Calu3 (cell line): ENCODE results near the gene ODAD4. TPM values are rescaled to one million over a fixed set of nuclear protein-coding genes. Genes with fewer than 3 reads are reported as not detected.

ENCODE experiments used
- BruUV-seq: library from RNA; stranded (reverse); fragments of 400-500 nt; replicated peaks from 2 replicates; lab custom pipeline; 2021; lab: Mats Ljungman, UMichigan
- CTCF ChIA-PET: fragments of 300-600 bp; sonication (Branson Sonifier 250); formaldehyde crosslinking; loops from one replicate; lab custom pipeline; 2022; ENCODE audit warnings: antibody characterized with exemption; lab: Charles Lee
- DNase-seq: peaks from one replicate; pipeline ENCODE4 v3.0.0; 2022
- H3K27ac Mint-ChIP-seq: one replicate; pipeline ENCODE4 v1.8.0; 2022; ENCODE audit warnings: mixed read lengths; ENCODE audit not compliant: unreplicated experiment
- H3K27me3 Mint-ChIP-seq: one replicate; pipeline ENCODE4 v1.8.0; 2022; ENCODE audit warnings: mixed read lengths; ENCODE audit not compliant: unreplicated experiment
- H3K36me3 Mint-ChIP-seq: one replicate; pipeline ENCODE4 v1.8.0; 2022; ENCODE audit warnings: mild to moderate bottlenecking, moderate library complexity, mixed read lengths; ENCODE audit not compliant: insufficient read depth, unreplicated experiment
- H3K4me1 Mint-ChIP-seq: one replicate; pipeline ENCODE4 v1.8.0; 2022; ENCODE audit warnings: mild to moderate bottlenecking, low read depth, mixed read lengths; ENCODE audit not compliant: unreplicated experiment
- H3K4me3 Mint-ChIP-seq: one replicate; pipeline ENCODE4 v1.8.0; 2022; ENCODE audit warnings: mild to moderate bottlenecking, low read depth, moderate library complexity, mixed read lengths; ENCODE audit not compliant: unreplicated experiment
- H3K9me3 Mint-ChIP-seq: one replicate; pipeline ENCODE4 v1.8.0; 2022; ENCODE audit warnings: low read depth, mixed read lengths; ENCODE audit not compliant: unreplicated experiment
- intact Hi-C: fragments of 100-400 bp; cut with micrococcal nuclease; formaldehyde crosslinking; loops from one replicate; pipeline ENCODE4 v1.10.0; 2022; ENCODE audit not compliant: unreplicated experiment
- total RNA-seq: library from RNA; stranded (reverse); gene quantifications from 2 replicates; pipeline ENCODE4 v1.2.3, GENCODE V29; 2022
- TF ChIP-seq, protein P1 (sequence below): fragments of 200-600 bp; IDR thresholded peaks from one replicate; pipeline ENCODE4 v1.8.0; 2022; ENCODE audit warnings: antibody characterized with exemption; ENCODE audit not compliant: unreplicated experiment

ODAD4 gene
- total RNA-seq, 1 experiment from 2014 or later: 2.7 TPM

GRCh38 chr17:41917679-41918313 lies 12.6 kb upstream of the ODAD4 start:
- CTCF ChIA-PET: interaction anchor here (0.6 to 2.5 kb wide), 7 partner anchors 9 to 131 kb away, joined by 3 to 15 read pairs (median 4); partner anchors contain the start of genes JUP, NKIRAS2 and ODAD4
- intact Hi-C loops: no loop called here
- H3K9me3 Mint-ChIP-seq: no peaks in the 10 kb centered on the region
- no TSS peak for BruUV-seq
- no peaks in the 10 kb centered on the region for H3K27me3 Mint-ChIP-seq
- peak overlapping the region; percentile 96 for H3K4me3 Mint-ChIP-seq
- H3K27ac Mint-ChIP-seq: peak overlapping the region; percentile 81
- H3K36me3 Mint-ChIP-seq: peaks cover 69% of the 10 kb centered on the region
- DNase-seq: peak; percentile 62
- TF ChIP-seq, protein P1, sequence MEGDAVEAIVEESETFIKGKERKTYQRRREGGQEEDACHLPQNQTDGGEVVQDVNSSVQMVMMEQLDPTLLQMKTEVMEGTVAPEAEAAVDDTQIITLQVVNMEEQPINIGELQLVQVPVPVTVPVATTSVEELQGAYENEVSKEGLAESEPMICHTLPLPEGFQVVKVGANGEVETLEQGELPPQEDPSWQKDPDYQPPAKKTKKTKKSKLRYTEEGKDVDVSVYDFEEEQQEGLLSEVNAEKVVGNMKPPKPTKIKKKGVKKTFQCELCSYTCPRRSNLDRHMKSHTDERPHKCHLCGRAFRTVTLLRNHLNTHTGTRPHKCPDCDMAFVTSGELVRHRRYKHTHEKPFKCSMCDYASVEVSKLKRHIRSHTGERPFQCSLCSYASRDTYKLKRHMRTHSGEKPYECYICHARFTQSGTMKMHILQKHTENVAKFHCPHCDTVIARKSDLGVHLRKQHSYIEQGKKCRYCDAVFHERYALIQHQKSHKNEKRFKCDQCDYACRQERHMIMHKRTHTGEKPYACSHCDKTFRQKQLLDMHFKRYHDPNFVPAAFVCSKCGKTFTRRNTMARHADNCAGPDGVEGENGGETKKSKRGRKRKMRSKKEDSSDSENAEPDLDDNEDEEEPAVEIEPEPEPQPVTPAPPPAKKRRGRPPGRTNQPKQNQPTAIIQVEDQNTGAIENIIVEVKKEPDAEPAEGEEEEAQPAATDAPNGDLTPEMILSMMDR: no peak
- H3K4me1 Mint-ChIP-seq: peaks cover 53% of the 10 kb centered on the region

DNA sequence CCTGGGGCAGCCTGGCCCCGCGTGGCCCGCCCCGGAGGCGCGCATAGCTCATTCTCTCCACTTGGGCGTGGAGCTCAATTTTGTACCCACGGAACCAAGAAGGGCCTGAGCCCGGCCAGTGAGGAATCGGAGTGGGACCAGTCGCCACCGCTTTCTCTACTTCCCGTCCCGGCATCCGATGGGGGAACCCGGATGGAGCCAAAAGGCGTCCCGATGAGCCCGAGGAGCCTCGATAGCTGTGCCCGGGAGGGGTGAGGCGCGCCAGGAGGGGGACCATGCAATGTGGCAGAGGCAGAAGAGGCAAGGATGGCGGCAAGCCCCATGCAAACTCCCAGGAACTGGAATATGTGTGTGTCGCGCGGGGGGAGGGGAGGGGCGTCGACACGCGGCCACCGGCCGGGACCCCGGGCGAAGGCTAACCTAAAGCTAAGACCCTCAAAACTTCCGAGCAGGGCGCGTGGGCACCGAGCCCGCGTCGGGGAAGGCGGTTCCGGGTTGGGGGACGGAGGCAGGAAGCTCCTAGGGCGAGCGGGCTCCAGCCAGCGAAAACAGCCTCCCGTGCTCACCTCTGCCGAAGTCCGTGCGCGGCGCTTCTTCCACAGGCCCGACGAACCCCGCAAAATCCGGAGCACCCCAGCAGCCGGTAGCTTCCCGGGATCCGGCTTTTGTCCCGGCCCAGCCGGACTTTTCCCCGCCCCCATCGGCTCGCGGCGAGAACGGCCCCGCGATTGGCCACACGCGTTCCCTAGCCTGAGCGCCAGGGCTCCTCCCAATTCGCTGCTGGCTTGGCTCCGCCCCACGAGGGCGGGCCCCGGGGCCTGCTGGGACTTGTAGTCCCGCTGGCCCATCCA lies 11.9 kb upstream of the ODAD4 start, which contains the start of gene ACLY:
TSS of gene ACLY (minus strand) at position 638 of the 851 bp plus-strand sequence. CDS start 5,078 bp downstream, outside the sequence.
- CTCF ChIA-PET: interaction anchor here (0.6 to 2.5 kb wide), 9 partner anchors 10 to 132 kb away, joined by 3 to 15 read pairs (median 4); partner anchors contain the start of genes CNP, FKBP10, JUP and NKIRAS2
- DNase-seq: peak; percentile 100
- TF ChIP-seq, protein P1: no peak
- Mint-ChIP-seq H3K4me1 (peaks cover 45% of the 10 kb centered on the region), H3K36me3 (peaks cover 62% of the 10 kb centered on the region), H3K27me3 (no peaks in the 10 kb centered on the region), H3K9me3 (no peaks in the 10 kb centered on the region), H3K27ac (peak within 1 kb of the TSS; percentile 81), H3K4me3 (peak within 1 kb of the TSS; percentile 96)
- TSS peak; percentile 54 for BruUV-seq
- intact Hi-C loops: no loop called here

GRCh38 chr17:41919165-41919817 lies 11.1 kb upstream of the ODAD4 start:
- Mint-ChIP-seq H3K4me1 (peaks cover 38% of the 10 kb centered on the region), H3K27ac (peak overlapping the region; percentile 81), H3K4me3 (peak overlapping the region; percentile 96), H3K27me3 (no peaks in the 10 kb centered on the region), H3K36me3 (peaks cover 59% of the 10 kb centered on the region), H3K9me3 (no peaks in the 10 kb centered on the region)
- peak; percentile 62 for DNase-seq
- BruUV-seq: no TSS peak
- CTCF ChIA-PET: interaction anchor here (0.6 to 2.5 kb wide), 7 partner anchors 9 to 133 kb away, joined by 3 to 15 read pairs (median 4); partner anchors contain the start of genes CNP, JUP and ODAD4
- intact Hi-C loops: no loop called here
- TF ChIP-seq, protein P1: no peak
